OCI-LY1 (cell line): ENCODE data around the gene B4GALNT2.
"Not testable (repeated sequence)": the region's sequence is repeated elsewhere in the genome, so short reads cannot be mapped to it uniquely, and the experiment has no call there.

Experiments used
- H2AFZ ChIP-seq: fragments of 200-600 bp; sonication (generic), shearing (Covaris generic); 2 replicates; pipeline ENCODE4 v1.6.0; 2014; ENCODE audit warnings: antibody characterized with exemption, mild to moderate bottlenecking, low read length
- H3F3A ChIP-seq: fragments of 200-600 bp; sonication (generic), shearing (Covaris generic); 2 replicates; pipeline ENCODE4 v1.6.0; 2014; ENCODE audit warnings: mild to moderate bottlenecking, antibody characterized with exemption, low read length, moderate library complexity; ENCODE audit not compliant: insufficient read depth
- H3K27ac ChIP-seq: fragments of 200-600 bp; sonication (generic); 2 replicates; pipeline ENCODE4 v1.5.1; 2014; ENCODE audit warnings: low read length, mixed run types, mild to moderate bottlenecking, low read depth; ENCODE audit not compliant: poor library complexity, severe bottlenecking
- H3K27me3 ChIP-seq: fragments of 200-600 bp; sonication (generic); 2 replicates; pipeline ENCODE4 v1.6.0; 2014; ENCODE audit warnings: antibody characterized with exemption, mild to moderate bottlenecking, low read length, moderate library complexity; ENCODE audit not compliant: insufficient read depth
- H3K36me3 ChIP-seq: fragments of 200-600 bp; sonication (generic); 2 replicates; pipeline ENCODE4 v1.6.1; 2014; ENCODE audit warnings: mild to moderate bottlenecking, antibody characterized with exemption, low read length, moderate library complexity, mixed read lengths; ENCODE audit not compliant: insufficient read depth
- H3K4me1 ChIP-seq: fragments of 200-600 bp; sonication (generic); 2 replicates; pipeline ENCODE4 v1.5.1; 2014; ENCODE audit warnings: mild to moderate bottlenecking, low read length, moderate library complexity; ENCODE audit not compliant: insufficient read depth, severe bottlenecking
- H3K4me2 ChIP-seq: fragments of 200-600 bp; sonication (generic), shearing (Covaris generic); 2 replicates; pipeline ENCODE4 v1.6.1; 2014; ENCODE audit warnings: low read length
- H3K4me3 ChIP-seq: fragments of 200-600 bp; sonication (generic); 2 replicates; pipeline ENCODE4 v1.5.1; 2014; ENCODE audit warnings: low read length, low read depth, mild to moderate bottlenecking, mixed read lengths; ENCODE audit not compliant: poor library complexity, severe bottlenecking
- H3K79me2 ChIP-seq: fragments of 200-600 bp; shearing (Covaris generic); 2 replicates; pipeline ENCODE4 v1.6.1; 2016; ENCODE audit warnings: mixed run types, low read length, mixed read lengths; ENCODE audit not compliant: insufficient read depth
- H3K9ac ChIP-seq: fragments of 200-600 bp; sonication (generic), shearing (Covaris generic); 2 replicates; pipeline ENCODE4 v1.6.1; 2014; ENCODE audit warnings: mild to moderate bottlenecking, low read length, mixed read lengths
- H3K9me2 ChIP-seq: fragments of 200-600 bp; sonication (generic), shearing (Covaris generic); 2 replicates; pipeline ENCODE4 v1.6.1; 2014; ENCODE audit warnings: low read depth, mild to moderate bottlenecking, low read length, mixed read lengths
- H3K9me3 ChIP-seq: fragments of 200-600 bp; shearing (Covaris generic); 2 replicates; pipeline ENCODE4 v1.6.1; 2014; ENCODE audit warnings: low read length, mixed read lengths
- H4K20me1 ChIP-seq: fragments of 200-600 bp; sonication (generic), shearing (Covaris generic); 2 replicates; pipeline ENCODE4 v1.6.0; 2016; ENCODE audit warnings: mild to moderate bottlenecking, low read length; ENCODE audit not compliant: insufficient read depth
- CTCF ChIP-seq: fragments of 200-600 bp; sonication (generic), shearing (Covaris generic); IDR thresholded peaks from 2 replicates; pipeline ENCODE4 v1.5.1; 2017; ENCODE audit warnings: mild to moderate bottlenecking, antibody characterized with exemption, low read length, moderate library complexity, mixed read lengths
- EZH2 ChIP-seq: fragments of 200-600 bp; sonication (generic), shearing (Covaris generic); IDR thresholded peaks from 2 replicates; pipeline ENCODE4 v1.8.0; 2017; ENCODE audit warnings: borderline replicate concordance, mixed run types, mild to moderate bottlenecking, antibody characterized with exemption, low read length, moderate library complexity, mixed read lengths

Gene B4GALNT2

GRCh38 chr17:49123061-49123460, 9.5 kb upstream of the B4GALNT2 start:
- TF ChIP-seq CTCF (no peak), EZH2 (no peak)
- no peaks in the 10 kb centered on the region for H4K20me1 ChIP-seq
- H3K9me3 ChIP-seq = no peaks in the 10 kb centered on the region
- no peaks in the 10 kb centered on the region for H3F3A ChIP-seq
- peaks cover 4% of the 10 kb centered on the region; the same call in 1 of the 2 replicates for H3K27me3 ChIP-seq
- no peak overlapping the region for H3K9ac ChIP-seq
- H3K4me2 ChIP-seq = no peak overlapping the region
- H3K27ac ChIP-seq = no peak overlapping the region
- H3K36me3 ChIP-seq = no peaks in the 10 kb centered on the region; the same call in 1 of the 2 replicates
- H3K79me2 ChIP-seq = no peaks in the 10 kb centered on the region
- no peaks in the 10 kb centered on the region for H3K4me1 ChIP-seq
- H3K4me3 ChIP-seq = no peak overlapping the region
- H3K9me2 ChIP-seq = no peaks in the 10 kb centered on the region
- no peak overlapping the region for H2AFZ ChIP-seq

DNA sequence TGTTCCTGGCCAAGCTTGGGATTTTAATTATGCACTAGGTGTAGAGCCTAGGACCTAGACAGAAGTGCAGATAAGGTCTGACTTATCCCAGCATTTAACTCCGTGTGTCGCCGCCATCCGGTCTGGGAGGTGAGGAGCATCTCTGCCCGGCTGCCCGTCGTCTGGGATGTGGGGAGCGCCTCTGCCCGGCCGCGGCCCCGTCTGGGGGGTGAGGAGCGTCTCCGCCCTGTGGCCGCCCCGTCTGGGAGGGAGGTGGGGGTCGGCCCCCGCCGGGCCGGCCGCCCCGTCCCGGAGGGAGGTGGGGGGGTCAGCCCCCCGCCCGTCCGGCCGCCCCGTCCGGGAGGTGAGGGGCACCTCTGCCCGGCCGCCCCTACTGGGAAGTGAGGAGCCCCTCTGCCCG, 7.1 kb upstream of the B4GALNT2 start:
- H3K9ac ChIP-seq = no peak overlapping the region

GRCh38 chr17:49126183-49126859, 6.2 kb upstream of the B4GALNT2 start:
- H3K79me2 ChIP-seq, H3F3A ChIP-seq, H3K4me3 ChIP-seq, H3K9me3 ChIP-seq, H3K9me2 ChIP-seq, H3K27ac ChIP-seq, H3K4me2 ChIP-seq, H2AFZ ChIP-seq, H3K4me1 ChIP-seq, H3K36me3 ChIP-seq, H4K20me1 ChIP-seq, H3K9ac ChIP-seq: not testable (repeated sequence)
- H3K27me3 ChIP-seq = peaks cover 11% of the 10 kb centered on the region

More for the DNA sequence above, 7.1 kb upstream of the B4GALNT2 start:
- no peaks in the 10 kb centered on the region; the same call in 1 of the 2 replicates for H3K36me3 ChIP-seq
- no peaks in the 10 kb centered on the region for H4K20me1 ChIP-seq
- no peaks in the 10 kb centered on the region for H3K9me2 ChIP-seq
- H3K9me3 ChIP-seq = no peaks in the 10 kb centered on the region
- no peaks in the 10 kb centered on the region for H3K79me2 ChIP-seq
- no peak overlapping the region for H2AFZ ChIP-seq
- no peak overlapping the region for H3K4me2 ChIP-seq
- TF ChIP-seq EZH2 (no peak), CTCF (no peak)
- no peaks in the 10 kb centered on the region for H3K4me1 ChIP-seq
- peaks cover 8% of the 10 kb centered on the region; the same call in 1 of the 2 replicates for H3K27me3 ChIP-seq
- no peak overlapping the region for H3K4me3 ChIP-seq
- H3F3A ChIP-seq = no peaks in the 10 kb centered on the region
- no peak overlapping the region for H3K27ac ChIP-seq

DNA sequence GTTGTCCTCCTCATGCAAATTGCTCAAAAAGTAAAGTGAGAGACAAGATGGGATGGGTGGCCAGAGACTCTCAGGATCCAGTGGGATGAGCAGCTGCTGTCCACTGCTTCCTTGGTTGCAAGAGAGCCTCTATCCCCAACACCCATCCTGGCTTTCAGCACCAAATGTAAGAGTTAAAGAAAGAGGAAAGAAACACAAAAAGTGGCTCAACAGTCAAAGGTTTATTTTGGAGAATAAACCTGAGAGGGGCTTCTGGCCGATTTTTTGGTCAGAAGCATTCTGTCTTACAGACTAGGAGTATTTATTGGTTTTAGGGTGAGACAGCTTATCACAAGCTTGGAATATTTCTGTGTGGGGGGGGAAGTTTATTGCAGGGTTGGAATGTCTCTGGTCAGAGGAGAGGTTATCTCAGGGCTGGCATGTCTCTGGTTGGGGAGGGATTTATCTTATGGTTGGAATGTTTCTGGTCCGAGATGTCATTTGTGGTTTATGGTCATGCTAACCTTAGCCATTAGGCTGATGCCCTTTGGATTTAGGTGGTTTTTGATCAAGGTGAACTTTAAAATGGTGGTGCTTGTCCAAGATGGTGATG, 3.1 kb upstream of the B4GALNT2 start:
- not testable (repeated sequence) for H3K79me2 ChIP-seq, H3K4me1 ChIP-seq, H4K20me1 ChIP-seq, H3F3A ChIP-seq, H3K4me3 ChIP-seq, H2AFZ ChIP-seq, H3K4me2 ChIP-seq, H3K9me3 ChIP-seq, H3K27ac ChIP-seq, H3K27me3 ChIP-seq, H3K36me3 ChIP-seq, H3K9ac ChIP-seq, H3K9me2 ChIP-seq
